NCI-H1105 treated with DMSO at 0.1 percent for 48 hours (cell line): Measurements from ENCODE around the gene MMP24OS.
A peak's percentile ranks its signal among the peaks of the same experiment; 100 is the strongest.

Source experiments
- DNase-seq: peaks from one replicate; lab custom pipeline; 2025; lab: John Stamatoyannopoulos, UW

The MMP24OS gene

GRCh38 chr20:35306931-35307517 lies 29.1 kb upstream of the MMP24OS start:
- peak; percentile 27 for DNase-seq

GRCh38 chr20:35305682-35306556 lies 28.0 kb upstream of the MMP24OS start:
- no peak for DNase-seq

GRCh38 chr20:35304956-35305355 lies 27.0 kb upstream of the MMP24OS start:
- no peak for DNase-seq

- peak; percentile 86 for DNase-seq
These were observed 26.0 kb upstream of the MMP24OS start for GRCh38 chr20:35303735-35304491.

GRCh38 chr20:35303382-35303734 lies 25.4 kb upstream of the MMP24OS start:
- no peak for DNase-seq

DNA sequence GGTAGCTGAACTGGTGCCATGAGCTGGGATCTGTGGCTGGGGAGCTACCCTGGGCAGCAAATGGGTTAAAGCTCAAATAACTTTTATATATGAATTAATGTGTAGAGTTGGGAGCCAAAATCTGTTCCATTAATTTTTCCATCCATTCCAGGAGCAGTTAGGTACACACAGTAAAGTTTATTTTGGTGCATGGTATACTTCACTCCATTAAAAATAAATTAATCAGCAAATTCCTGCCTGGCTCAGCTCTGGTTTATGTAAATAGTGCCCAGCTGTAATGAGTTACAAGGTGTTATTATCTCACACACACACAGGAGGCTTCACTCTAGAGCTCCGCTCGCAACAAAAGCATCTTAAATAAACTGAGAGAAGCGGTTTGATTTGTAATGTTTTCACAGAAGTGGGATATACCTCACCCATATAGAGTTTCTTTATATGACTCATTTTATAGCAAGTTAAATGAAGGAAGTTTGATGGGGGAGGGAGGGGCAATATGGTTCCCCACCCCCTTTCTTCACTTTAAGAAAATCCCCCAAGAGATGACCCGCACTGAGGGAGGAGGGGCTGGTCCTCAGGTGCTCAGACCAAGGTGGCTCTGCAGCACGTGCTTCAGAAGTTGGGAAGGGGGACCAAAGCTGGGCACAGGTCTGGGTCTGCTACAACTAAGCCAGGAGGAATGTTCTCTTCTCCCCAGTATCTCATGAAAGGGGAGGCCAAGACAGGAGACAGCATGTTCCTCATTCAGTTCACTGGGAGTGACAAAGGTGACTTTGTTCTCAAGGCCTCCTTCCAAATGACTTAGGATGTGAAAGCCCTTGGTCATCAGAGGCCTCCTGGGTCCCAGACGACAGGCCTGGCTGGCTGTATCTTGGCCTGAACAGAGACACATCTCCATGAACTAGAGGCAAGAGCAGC lies 24.8 kb upstream of the MMP24OS start:
- DNase-seq: peak; percentile 28

GRCh38 chr20:35301426-35301825 lies 23.5 kb upstream of the MMP24OS start:
- no peak for DNase-seq

GRCh38 chr20:35300469-35301262 lies 22.7 kb upstream of the MMP24OS start:
- DNase-seq: no peak

DNA sequence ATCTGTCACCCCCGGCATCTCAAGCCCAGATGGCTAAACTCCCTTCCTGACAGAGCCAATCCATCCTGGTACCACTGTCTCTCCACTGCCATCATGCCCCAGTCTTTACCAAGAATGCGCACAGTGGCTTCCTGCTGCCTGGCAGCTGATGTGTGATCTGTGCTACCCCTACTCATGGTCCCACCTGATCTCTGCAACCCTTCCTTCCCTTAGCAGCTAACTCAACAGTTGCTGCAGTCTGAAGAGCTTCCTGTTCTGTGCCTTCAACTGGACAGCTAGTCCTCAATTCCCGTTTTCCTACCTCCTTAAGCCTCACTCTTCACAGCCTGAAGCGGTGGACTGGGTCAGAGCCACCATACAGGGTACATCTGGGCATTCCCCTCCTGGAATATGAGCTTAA lies 21.9 kb upstream of the MMP24OS start:
- DNase-seq: no peak

- no peak for DNase-seq
These were observed 20.3 kb upstream of the MMP24OS start for GRCh38 chr20:35298264-35298663.

DNA sequence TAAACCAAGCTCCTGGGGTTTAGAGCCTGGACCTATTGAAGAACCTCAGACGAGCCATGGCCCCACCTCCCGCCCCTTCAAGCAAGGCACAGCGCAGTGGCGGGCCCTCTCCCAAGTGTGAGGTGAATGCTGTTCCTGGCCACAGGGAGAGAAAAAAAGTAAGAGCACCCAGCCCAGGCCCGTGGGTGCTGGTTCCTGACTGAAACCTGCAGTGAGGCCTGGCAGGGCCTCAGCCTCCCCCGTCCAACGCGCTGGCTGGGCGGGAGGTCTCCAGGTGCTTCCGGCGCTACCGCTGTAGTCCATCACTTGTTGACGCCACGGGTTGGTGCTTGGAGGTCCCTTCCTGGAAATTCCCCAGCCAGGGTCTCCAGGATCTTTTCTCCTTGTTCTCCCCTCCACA lies 19.8 kb upstream of the MMP24OS start:
- no peak for DNase-seq

DNA sequence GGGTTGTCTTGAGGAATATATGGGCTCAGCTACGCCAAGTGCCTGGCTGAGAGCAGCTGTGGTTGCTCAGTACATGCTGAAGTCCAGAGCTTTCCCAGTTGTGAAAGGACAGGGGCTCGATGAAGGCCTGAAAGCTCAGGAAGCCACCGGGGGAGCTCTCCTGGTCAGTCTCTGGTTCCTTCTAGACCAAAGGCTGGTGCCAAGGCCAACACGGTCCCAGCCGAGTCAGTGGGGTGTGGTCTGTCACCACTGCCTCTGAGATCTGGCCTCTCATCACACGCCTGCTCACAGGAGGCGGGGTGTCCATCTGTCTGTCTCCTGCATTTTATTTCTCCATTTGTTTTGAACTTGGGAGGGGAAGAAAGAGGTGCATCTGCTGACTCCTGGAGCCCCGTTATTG lies 19.2 kb upstream of the MMP24OS start:
- no peak for DNase-seq

- peak; percentile 82 for DNase-seq
These were observed 18.2 kb upstream of the MMP24OS start for GRCh38 chr20:35296101-35296554.

DNA sequence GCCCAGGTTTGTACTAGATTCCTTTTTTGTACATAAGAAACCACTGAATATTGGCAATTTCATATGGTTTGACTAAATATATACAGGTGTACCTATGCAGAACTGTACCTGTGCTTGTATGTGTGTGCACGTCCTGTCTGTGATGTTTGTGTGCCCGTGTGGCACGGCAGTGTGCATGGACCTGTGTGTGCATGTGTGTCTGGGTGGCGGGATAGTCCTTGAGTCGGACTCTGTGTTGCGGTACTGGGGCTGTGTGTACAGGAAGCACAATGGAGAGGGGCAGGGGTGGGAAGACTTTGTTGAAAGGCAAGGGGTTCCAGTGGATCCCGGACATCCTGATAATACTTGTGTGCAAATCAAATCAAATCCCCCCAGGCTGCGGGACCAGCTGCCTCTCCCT lies 17.8 kb upstream of the MMP24OS start:
- DNase-seq: no peak

DNA sequence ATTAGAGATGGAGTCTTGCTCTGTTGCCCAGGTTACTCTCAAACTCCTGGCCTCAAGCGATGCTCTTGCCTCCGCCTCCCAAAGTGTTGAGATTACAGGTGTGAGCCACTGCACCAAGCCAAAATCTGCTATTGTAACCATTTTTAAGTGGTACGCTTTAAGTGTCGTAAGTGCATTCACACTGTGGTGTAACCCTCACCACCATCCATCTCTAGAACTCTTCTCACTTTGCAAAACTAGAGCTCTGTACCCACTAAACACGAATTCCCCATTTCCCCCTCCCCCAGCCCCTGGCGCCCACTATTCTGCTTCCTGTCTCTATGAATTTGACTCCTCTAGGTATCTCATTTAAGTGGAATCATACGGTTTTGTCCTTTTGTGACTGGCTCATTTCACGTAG lies 17.1 kb upstream of the MMP24OS start:
- DNase-seq: no peak

DNA sequence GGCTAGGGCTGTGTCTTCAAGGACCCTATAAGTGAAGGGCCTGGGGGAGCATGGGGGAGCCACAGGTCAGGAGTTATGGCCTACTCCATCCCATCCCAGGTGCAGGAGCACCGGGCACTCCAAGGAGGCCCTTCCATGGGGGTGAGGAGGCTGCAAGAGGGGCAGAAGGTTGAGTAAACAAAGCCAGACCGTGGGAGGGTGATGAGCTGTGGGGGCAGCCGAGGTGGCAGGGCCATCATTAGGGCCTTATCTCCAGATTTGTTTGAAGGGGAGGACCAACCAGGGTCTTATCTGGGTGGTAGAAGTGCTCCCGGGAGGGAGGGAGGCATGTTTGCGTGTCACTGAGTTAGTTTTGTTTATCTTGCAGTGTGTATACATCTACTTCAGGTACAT lies 16.4 kb upstream of the MMP24OS start:
- DNase-seq: no peak

GRCh38 chr20:35293303-35294292 lies 15.7 kb upstream of the MMP24OS start:
- DNase-seq: no peak

DNA sequence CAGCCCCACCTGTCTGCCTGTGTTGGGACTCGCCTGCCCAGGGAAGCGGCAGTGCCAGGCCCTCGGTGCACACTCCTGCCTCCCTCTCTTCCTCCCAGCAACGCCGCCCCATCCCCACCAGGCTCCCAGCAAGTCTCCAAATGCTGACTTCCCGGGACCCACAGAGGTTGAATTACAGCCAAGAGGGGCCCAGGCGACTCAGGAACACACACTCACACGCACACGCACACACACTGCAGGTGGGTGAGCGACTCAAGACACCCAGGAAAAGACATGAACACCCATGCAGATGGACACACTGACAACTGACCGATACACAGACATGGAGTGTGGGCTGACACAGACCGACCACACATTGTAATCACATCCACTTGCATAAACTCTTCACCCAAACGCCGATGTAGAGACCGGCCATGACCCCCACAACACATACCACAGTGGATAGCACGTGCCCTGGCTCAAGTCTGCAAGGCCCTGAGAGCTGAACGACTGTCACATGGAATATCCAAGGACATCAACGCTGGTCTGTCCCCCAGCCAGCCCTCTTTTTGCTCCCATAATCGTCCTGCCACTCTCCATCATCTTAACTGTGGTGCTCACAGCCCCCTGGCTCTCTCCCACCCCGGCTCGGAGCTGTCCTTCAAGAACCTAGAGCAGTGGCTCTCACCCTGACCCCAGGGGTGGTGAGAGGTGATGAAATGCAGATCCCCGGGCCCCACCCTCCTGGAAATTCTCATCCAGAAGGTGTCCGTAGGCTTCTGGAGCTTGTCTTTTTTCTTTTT lies 14.8 kb upstream of the MMP24OS start:
- DNase-seq: no peak
